HCT116 (cell line): ENCODE measurements around the gene ATXN7L2. TPM values are rescaled to one million over a fixed set of nuclear protein-coding genes. Genes with fewer than 3 reads are reported as not detected.

Experiments used
- ATAC-seq: fragments of 200-7000 bp; cut with Tn5 transposase; 2 replicates; pipeline ENCODE4 v1.9.1; 2020; ENCODE audit warnings: mild to moderate bottlenecking, moderate library complexity
- BruUV-seq: library from RNA; stranded (reverse); fragments of 400-500 nt; replicated peaks from 2 replicates; lab custom pipeline; 2021; lab: Mats Ljungman, UMichigan
- CTCF ChIA-PET: fragments of 300-600 bp; sonication (Branson Sonifier 250); formaldehyde crosslinking; loops from one replicate; lab custom pipeline; 2021; ENCODE audit warnings: antibody characterized with exemption; lab: Charles Lee
- POLR2A ChIA-PET: fragments of 300-600, 350-600 bp; sonication (Branson Sonifier 250); formaldehyde crosslinking; loops from one replicate; lab custom pipeline; 2021; ENCODE audit warnings: antibody characterized with exemption; lab: Charles Lee
- RAD21 ChIA-PET, 2 experiments: fragments of 300-600 bp; sonication (Branson Sonifier 250); formaldehyde crosslinking; loops; one replicate each; lab custom pipeline; 2023; ENCODE audit warnings: low total read pairs in 2 of 2; ENCODE audit not compliant: uncharacterized antibody in 2 of 2, unreplicated experiment in 2 of 2, low non-redundant PET in 1 of 2; lab: Charles Lee
- DNase-seq: peaks from one replicate; pipeline ENCODE4 v3.0.0-alpha.2; 2010; ENCODE audit warnings: low read depth, low spot score
- H2AFZ ChIP-seq: fragments of 200-600 bp; shearing (Covaris generic), sonication (generic); 2 replicates; pipeline ENCODE4 v1.6.1; 2017; ENCODE audit warnings: low read depth, mixed run types, mixed read lengths, antibody characterized with exemption, low read length; ENCODE audit not compliant: poor library complexity, severe bottlenecking
- H3K27ac ChIP-seq: 2 replicates; pipeline ENCODE4 v1.5.1; 2012; ENCODE audit warnings: low read depth, low read length
- H3K27me3 ChIP-seq: fragments of 200-600 bp; sonication (generic); 2 replicates; pipeline ENCODE4 v1.6.1; 2016; ENCODE audit warnings: mixed run types, low read length, mixed read lengths; ENCODE audit not compliant: insufficient read depth
- H3K36me3 ChIP-seq, 2 experiments: fragments of 200-500 bp in 1 of 2; fragments of 200-600 bp in 1 of 2; sonication (Bioruptor generic) in 1 of 2; sonication (generic) in 1 of 2; 2 replicates each; pipeline versions ENCODE4 v1.5.1 to v1.6.1; 2014 to 2016; ENCODE audit warnings: low read length in 2 of 2, inconsistent platforms in 1 of 2, mixed read lengths in 1 of 2, mixed run types in 1 of 2; ENCODE audit not compliant: insufficient read depth in 2 of 2, control insufficient read depth in 1 of 2
- H3K4me1 ChIP-seq, 2 experiments: fragments of 200-600 bp in 1 of 2; sonication (generic) in 1 of 2; 2 replicates each; pipeline versions ENCODE4 v1.5.1 to v1.6.1; 2012 to 2017; ENCODE audit warnings: low read length in 2 of 2, inconsistent platforms in 1 of 2, mild to moderate bottlenecking in 1 of 2, mixed read lengths in 1 of 2, mixed run types in 1 of 2, moderate library complexity in 1 of 2; ENCODE audit not compliant: insufficient read depth in 2 of 2, control insufficient read depth in 1 of 2
- H3K4me2 ChIP-seq: fragments of 200-600 bp; sonication (generic); 2 replicates; pipeline ENCODE4 v1.6.1; 2017; ENCODE audit warnings: mixed run types, low read length, mixed read lengths
- H3K4me3 ChIP-seq, 2 experiments: fragments of 200-600 bp in 1 of 2; sonication (generic) in 1 of 2; replicated peaks in 1 of 2; 2 replicates each; pipeline ENCODE4 v1.5.1; 2011 to 2016; ENCODE audit warnings: low read length in 2 of 2, control low read depth in 1 of 2, low read depth in 1 of 2, mild to moderate bottlenecking in 1 of 2, mixed read lengths in 1 of 2, mixed run types in 1 of 2
- H3K79me2 ChIP-seq: fragments of 200-600 bp; sonication (generic); 2 replicates; pipeline ENCODE4 v1.6.1; 2017; ENCODE audit warnings: mild to moderate bottlenecking, mixed run types, low read length, moderate library complexity, mixed read lengths; ENCODE audit not compliant: insufficient read depth
- H3K9ac ChIP-seq: fragments of 200-600 bp; sonication (generic); 2 replicates; pipeline ENCODE4 v1.6.1; 2016; ENCODE audit warnings: low read length, mixed read lengths
- H3K9me2 ChIP-seq: fragments of 200-600 bp; sonication (generic), shearing (Covaris generic); 2 replicates; pipeline ENCODE4 v1.6.1; 2017; ENCODE audit warnings: mixed run types, mild to moderate bottlenecking, moderate library complexity; ENCODE audit not compliant: insufficient read depth
- H3K9me3 ChIP-seq, 2 experiments: fragments of 200-500 bp in 1 of 2; fragments of 200-600 bp in 1 of 2; sonication (Bioruptor generic) in 1 of 2; sonication (generic) in 1 of 2; 2 replicates each; pipeline ENCODE4 v1.6.1; 2014 to 2017; ENCODE audit warnings: low read length in 2 of 2, mixed read lengths in 2 of 2, inconsistent platforms in 1 of 2, low read depth in 1 of 2, mild to moderate bottlenecking in 1 of 2, mixed run types in 1 of 2, moderate library complexity in 1 of 2; ENCODE audit not compliant: control insufficient read depth in 1 of 2, insufficient read depth in 1 of 2
- H4K20me1 ChIP-seq: fragments of 200-600 bp; sonication (generic), shearing (Covaris generic); 2 replicates; pipeline ENCODE4 v1.6.1; 2017; ENCODE audit warnings: mixed run types, mild to moderate bottlenecking, moderate library complexity; ENCODE audit not compliant: insufficient read depth
- CEBPB ChIP-seq: IDR thresholded peaks from 2 replicates; pipeline ENCODE4 v1.6.1; 2012; ENCODE audit warnings: low read depth
- EZH2 ChIP-seq: fragments of 200-600 bp; sonication (generic); IDR thresholded peaks from 2 replicates; pipeline ENCODE4 v1.6.1; 2017; ENCODE audit warnings: antibody characterized with exemption, mixed run types
- RAD21 ChIP-seq: IDR thresholded peaks from 2 replicates; pipeline ENCODE4 v1.6.1; 2012; ENCODE audit warnings: low read depth, mild to moderate bottlenecking
- SRF ChIP-seq: IDR thresholded peaks from 2 replicates; pipeline ENCODE4 v1.6.1; 2012; ENCODE audit warnings: low read depth
- ZFX ChIP-seq: fragments of 450-650 bp; IDR thresholded peaks from 2 replicates; pipeline ENCODE4 v1.6.1; 2017
- ZNF274 ChIP-seq: fragments of 200-500 bp; sonication (Bioruptor generic); IDR thresholded peaks from 2 replicates; pipeline ENCODE4 v1.6.1; 2014; ENCODE audit warnings: mild to moderate bottlenecking, low read depth, low read length, inconsistent platforms
- intact Hi-C: fragments of 100-400 bp; cut with micrococcal nuclease; formaldehyde crosslinking; loops from 2 replicates; pipeline ENCODE4 v1.10.0; 2022
- total RNA-seq: library from RNA; stranded (reverse); gene quantifications from one replicate; pipeline ENCODE4 v1.2.1, GENCODE V29; 2021; ENCODE audit not compliant: unreplicated experiment
- TF ChIP-seq, protein P1 (sequence below), 3 experiments: fragments of 200-600 bp in 1 of 3; sonication (generic) in 1 of 3; IDR thresholded peaks in 2 of 3; conservative IDR thresholded peaks in 1 of 3; 2 replicates each; pipeline ENCODE4 v1.5.1; 2012 to 2017; ENCODE audit warnings: low read depth in 2 of 3, low read length in 2 of 3, antibody characterized with exemption in 1 of 3, borderline replicate concordance in 1 of 3, control low read depth in 1 of 3, mild to moderate bottlenecking in 1 of 3, mixed read lengths in 1 of 3, mixed run types in 1 of 3, moderate library complexity in 1 of 3; ENCODE audit not compliant: insufficient read depth in 1 of 3

The ATXN7L2 gene
- total RNA-seq, 1 experiment from 2014 or later = 7.2 TPM

DNA sequence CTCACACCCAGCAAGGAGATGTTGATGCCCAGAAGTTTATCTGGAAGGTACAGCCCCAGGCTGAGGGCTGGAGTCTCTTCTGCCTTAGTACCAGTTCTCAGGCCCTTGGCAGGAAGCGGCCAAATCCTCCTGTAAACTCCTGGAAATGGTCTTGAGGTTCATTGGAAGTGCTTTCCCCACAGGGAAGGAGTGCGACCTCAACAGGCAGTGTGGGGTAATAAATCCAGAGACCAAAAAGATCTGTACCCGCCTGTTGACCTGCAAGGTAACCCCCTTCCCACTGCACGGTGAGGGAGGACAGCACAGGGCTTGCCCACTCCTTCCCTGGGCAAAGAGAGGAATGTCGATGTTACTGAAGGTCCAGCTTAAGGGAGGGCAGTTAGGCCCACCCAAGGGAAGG is 4.5 kb downstream of the ATXN7L2 start:
- ChIA-PET CTCF (interaction anchor here (1.4 to 7.1 kb wide), 2 partner anchors 43 to 47 kb away, joined by 3 to 146 read pairs; no protein-coding TSS in a partner anchor), POLR2A (no interaction called here), RAD21 (no interaction called here)
- Histone ChIP-seq H3K4me1 (peaks cover 9 to 19% of the 10 kb centered on the region in 2 experiments; a peak in 3 of 4 replicates), H3K9me3 (no peaks in the 10 kb centered on the region), H2AFZ (no peak overlapping the region), H3K36me3 (no peaks in the 10 kb centered on the region), H4K20me1 (no peaks in the 10 kb centered on the region), H3K79me2 (0 out of 2 replicates have a peak, but pooled peaks cover 4% of the 10 kb centered on the region), H3K27me3 (no peaks in the 10 kb centered on the region), H3K27ac (no peak overlapping the region), H3K9ac (no peak overlapping the region), H3K4me3 (no peak overlapping the region), H3K4me2 (no peak overlapping the region), H3K9me2 (no peaks in the 10 kb centered on the region)
- TF ChIP-seq, protein P1, sequence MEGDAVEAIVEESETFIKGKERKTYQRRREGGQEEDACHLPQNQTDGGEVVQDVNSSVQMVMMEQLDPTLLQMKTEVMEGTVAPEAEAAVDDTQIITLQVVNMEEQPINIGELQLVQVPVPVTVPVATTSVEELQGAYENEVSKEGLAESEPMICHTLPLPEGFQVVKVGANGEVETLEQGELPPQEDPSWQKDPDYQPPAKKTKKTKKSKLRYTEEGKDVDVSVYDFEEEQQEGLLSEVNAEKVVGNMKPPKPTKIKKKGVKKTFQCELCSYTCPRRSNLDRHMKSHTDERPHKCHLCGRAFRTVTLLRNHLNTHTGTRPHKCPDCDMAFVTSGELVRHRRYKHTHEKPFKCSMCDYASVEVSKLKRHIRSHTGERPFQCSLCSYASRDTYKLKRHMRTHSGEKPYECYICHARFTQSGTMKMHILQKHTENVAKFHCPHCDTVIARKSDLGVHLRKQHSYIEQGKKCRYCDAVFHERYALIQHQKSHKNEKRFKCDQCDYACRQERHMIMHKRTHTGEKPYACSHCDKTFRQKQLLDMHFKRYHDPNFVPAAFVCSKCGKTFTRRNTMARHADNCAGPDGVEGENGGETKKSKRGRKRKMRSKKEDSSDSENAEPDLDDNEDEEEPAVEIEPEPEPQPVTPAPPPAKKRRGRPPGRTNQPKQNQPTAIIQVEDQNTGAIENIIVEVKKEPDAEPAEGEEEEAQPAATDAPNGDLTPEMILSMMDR (IDR thresholded peaks at IDR 0.05 in 2 of 3, conservative IDR thresholded peaks at IDR 0.05 in 1 of 3; ENCODE audit: borderline replicate concordance in 1 of 3, insufficient read depth in 1 of 3, low read depth in 2 of 3, low read length in 2 of 3) = peak in 2 of 3 experiments; percentile 13 to 28; a peak in 2 of 6 replicates
- TF ChIP-seq ZNF274 = no peak
- DNase-seq = no peak
- intact Hi-C loops = no loop called here
- no TSS peak for BruUV-seq
- no peak for ATAC-seq

DNA sequence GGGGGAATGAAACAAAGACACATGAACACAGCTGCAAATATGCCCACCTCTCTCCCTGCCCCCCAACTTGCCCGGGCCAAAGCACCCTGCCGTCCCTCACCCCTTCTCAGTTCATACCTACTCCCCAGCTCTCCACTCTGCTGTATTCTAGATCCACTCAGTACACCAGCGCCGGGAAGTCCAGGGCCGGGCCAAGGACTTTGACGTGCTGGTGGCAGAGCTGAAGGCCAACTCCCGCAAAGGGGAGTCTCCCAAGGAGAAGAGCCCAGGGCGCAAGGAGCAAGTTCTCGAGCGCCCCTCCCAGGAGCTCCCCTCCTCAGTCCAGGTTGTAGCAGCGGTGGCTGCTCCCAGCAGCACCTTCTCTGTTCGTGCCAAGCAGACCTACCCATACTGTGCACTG is 5.0 kb downstream of the ATXN7L2 start:
- H3K9me3 ChIP-seq = no peaks in the 10 kb centered on the region
- H3K4me1 ChIP-seq = peaks cover 14 to 20% of the 10 kb centered on the region in 2 experiments; a peak in 3 of 4 replicates
- POLR2A ChIA-PET = no interaction called here
- DNase-seq (no peak), ATAC-seq (no peak)
- H4K20me1 ChIP-seq = no peaks in the 10 kb centered on the region
- intact Hi-C loops = no loop called here
- RAD21 ChIA-PET = no interaction called here
- no peak overlapping the region for H3K9ac ChIP-seq
- H3K9me2 ChIP-seq = no peaks in the 10 kb centered on the region
- no peak overlapping the region for H2AFZ ChIP-seq
- CTCF ChIA-PET = interaction anchor here (1.4 to 7.1 kb wide), 2 partner anchors 43 to 47 kb away, joined by 3 to 146 read pairs; no protein-coding TSS in a partner anchor
- no peaks in the 10 kb centered on the region for H3K36me3 ChIP-seq
- H3K4me3 ChIP-seq = no peak overlapping the region
- 0 out of 2 replicates have a peak, but pooled peaks cover 4% of the 10 kb centered on the region for H3K79me2 ChIP-seq
- no TSS peak for BruUV-seq
- TF ChIP-seq ZFX (no peak), RAD21 (no peak), SRF (no peak), CEBPB (no peak), EZH2 (no peak)
- no peak overlapping the region for H3K4me2 ChIP-seq
- H3K27ac ChIP-seq = no peak overlapping the region
- no peaks in the 10 kb centered on the region for H3K27me3 ChIP-seq
